DND-41 (cell line): ENCODE data around the gene SUPT3H.

Experiments used
- EZH2 ChIP-seq: IDR thresholded peaks from 3 replicates; pipeline ENCODE4 v1.6.1; 2012; ENCODE audit warnings: borderline replicate concordance, low read depth, mild to moderate bottlenecking, moderate library complexity, low read length, inconsistent platforms; ENCODE audit not compliant: severe bottlenecking
- TF ChIP-seq, protein P1 (sequence below): IDR thresholded peaks from 2 replicates; pipeline ENCODE4 v1.5.1; 2012; ENCODE audit warnings: borderline replicate concordance, low read length, moderate library complexity, mild to moderate bottlenecking; ENCODE audit not compliant: poor library complexity, severe bottlenecking; ENCODE audit errors: extremely low read depth

DNA sequence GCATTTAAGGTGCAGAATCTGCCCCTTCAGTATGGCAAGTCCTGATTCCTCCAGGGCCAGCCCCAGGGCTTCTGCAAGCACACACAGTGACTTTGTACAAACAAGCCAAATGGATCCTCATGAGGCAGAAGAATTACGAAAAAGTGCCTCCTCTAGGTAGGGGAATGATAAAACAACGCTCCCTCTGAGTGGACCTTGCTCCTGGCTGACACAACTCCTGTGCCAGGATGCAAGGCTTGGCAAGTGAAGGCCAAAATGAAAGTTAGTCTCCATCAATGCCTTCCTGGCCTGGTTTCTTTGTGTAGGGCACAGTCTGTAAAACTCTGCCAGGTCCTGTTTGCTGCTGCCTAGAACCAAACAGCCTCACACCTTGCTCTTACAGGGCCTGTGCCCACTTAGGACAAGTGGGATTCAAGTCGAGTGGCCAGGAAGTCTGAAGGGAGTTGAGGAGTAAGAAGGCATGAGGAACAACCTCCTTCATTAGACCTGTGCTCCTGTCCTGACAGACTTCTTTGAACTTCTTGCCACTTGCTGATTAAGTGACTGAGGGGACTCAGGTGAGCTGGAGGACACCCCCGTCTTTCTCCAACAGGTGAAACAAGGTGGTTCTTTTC is 573.1 kb downstream of the SUPT3H start:
- TF ChIP-seq, protein P1, sequence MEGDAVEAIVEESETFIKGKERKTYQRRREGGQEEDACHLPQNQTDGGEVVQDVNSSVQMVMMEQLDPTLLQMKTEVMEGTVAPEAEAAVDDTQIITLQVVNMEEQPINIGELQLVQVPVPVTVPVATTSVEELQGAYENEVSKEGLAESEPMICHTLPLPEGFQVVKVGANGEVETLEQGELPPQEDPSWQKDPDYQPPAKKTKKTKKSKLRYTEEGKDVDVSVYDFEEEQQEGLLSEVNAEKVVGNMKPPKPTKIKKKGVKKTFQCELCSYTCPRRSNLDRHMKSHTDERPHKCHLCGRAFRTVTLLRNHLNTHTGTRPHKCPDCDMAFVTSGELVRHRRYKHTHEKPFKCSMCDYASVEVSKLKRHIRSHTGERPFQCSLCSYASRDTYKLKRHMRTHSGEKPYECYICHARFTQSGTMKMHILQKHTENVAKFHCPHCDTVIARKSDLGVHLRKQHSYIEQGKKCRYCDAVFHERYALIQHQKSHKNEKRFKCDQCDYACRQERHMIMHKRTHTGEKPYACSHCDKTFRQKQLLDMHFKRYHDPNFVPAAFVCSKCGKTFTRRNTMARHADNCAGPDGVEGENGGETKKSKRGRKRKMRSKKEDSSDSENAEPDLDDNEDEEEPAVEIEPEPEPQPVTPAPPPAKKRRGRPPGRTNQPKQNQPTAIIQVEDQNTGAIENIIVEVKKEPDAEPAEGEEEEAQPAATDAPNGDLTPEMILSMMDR: no peak
- no peak for TF ChIP-seq EZH2
